Measurements from ENCODE around the gene FAM163B. TPM values are rescaled to one million over a fixed set of nuclear protein-coding genes. Genes with fewer than 3 reads are reported as not detected.

FAM163B gene
- total and polyA plus RNA-seq, 2 of the 8 experiments (the other 6 are each of a cell fraction or from before 2014, with no cell fraction given), result 0.63 to 1.0 TPM

DNA sequence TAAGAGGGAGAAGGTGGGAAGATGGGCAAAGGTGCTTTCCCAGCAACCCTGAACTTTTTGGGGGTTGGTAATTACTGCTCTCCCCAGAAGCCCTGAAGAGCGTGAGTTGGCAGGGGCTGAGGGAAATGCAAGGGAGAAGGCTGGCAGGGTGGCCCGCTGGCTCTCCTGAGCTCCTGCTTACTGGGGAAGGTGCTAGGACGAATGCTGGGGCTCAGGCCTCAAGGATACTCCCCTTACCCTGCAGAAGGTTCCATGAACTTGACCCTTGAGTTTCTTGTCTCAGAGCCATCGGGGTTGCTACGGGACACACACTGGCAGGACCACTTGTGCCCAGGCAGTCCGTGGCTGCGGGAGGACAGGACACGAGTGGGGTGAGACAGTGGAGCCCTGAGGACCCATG lies 1.2 kb downstream of the FAM163B start:
- no peak overlapping the region for H3K27ac ChIP-seq (ENCODE audit: low read depth, low read length)
- H3K18ac ChIP-seq (ENCODE audit: extremely low read depth, low read length), result no peak overlapping the region
- no peak overlapping the region for H3K56ac ChIP-seq (replicated peaks; ENCODE audit: insufficient read length, low read depth, low read length)
- DNase-seq (ENCODE audit: low read depth in 1 of 2, low spot score in 2 of 2), result no peak
- H2BK20ac ChIP-seq (ENCODE audit: low read length), result no peak overlapping the region
- H3K23me2 ChIP-seq (ENCODE audit: low read depth, low read length), result peaks cover 4% of the 10 kb centered on the region; the same call in 1 of the 2 replicates
- H3K4me1 ChIP-seq (replicated peaks in 1 of 4; ENCODE audit: control insufficient read depth in 3 of 4, insufficient read depth in 4 of 4, low read length in 3 of 4), result peaks cover 0 to 7% (median 3%) of the 10 kb centered on the region in 4 experiments; a peak in 5 of 7 replicates
- no peak overlapping the region for H3K9ac ChIP-seq (replicated peaks in 1 of 4; ENCODE audit: extremely low read depth in 1 of 4, low read depth in 3 of 4, low read length in 3 of 4)
- no peak overlapping the region for H3K14ac ChIP-seq (ENCODE audit: insufficient read length)
- no peaks in the 10 kb centered on the region for H3K79me2 ChIP-seq (ENCODE audit: control insufficient read depth in 1 of 2, insufficient read depth in 2 of 2, low read length in 2 of 2)
- H2BK12ac ChIP-seq (ENCODE audit: low read depth, low read length), result no peak overlapping the region
- no peak overlapping the region for H4K91ac ChIP-seq (replicated peaks; ENCODE audit: insufficient read length, low read length)
- FAIRE-seq, result no peak
- no peak overlapping the region for H2BK5ac ChIP-seq (ENCODE audit: low read depth, low read length)
- H4K8ac ChIP-seq (ENCODE audit: extremely low read depth, insufficient read depth, low read length), result no peak overlapping the region
- WGBS, 2 experiments (ENCODE audit: extremely low coverage in 1 of 2, insufficient coverage in 1 of 2, insufficient read length in 1 of 2, insufficient replicate concordance in 2 of 2, low coverage in 1 of 2, low lambda C conversion rate in 2 of 2, missing lambda C conversion rate in 1 of 2), result 90% methylated on average over 8 of the region's 8 CpGs; no CpG with 5 or more reads in 1 of the 2 experiments
- H3K9me3 ChIP-seq (ENCODE audit: insufficient read depth in 2 of 2, low read depth in 1 of 2, low read length in 1 of 2), result no peaks in the 10 kb centered on the region
- no peaks in the 10 kb centered on the region for H3K79me1 ChIP-seq (ENCODE audit: low read depth, low read length)
- H3K27me3 ChIP-seq (replicated peaks in 1 of 4; ENCODE audit: control insufficient read depth in 3 of 4, extremely low read depth in 1 of 4, insufficient read depth in 3 of 4, low read length in 3 of 4), result peaks cover 5 to 23% (median 16%) of the 10 kb centered on the region in 4 experiments
- H4K5ac ChIP-seq (ENCODE audit: insufficient read length, low read depth, low read length), result no peak overlapping the region
- no peak overlapping the region for H2BK120ac ChIP-seq (replicated peaks; ENCODE audit: low read depth, low read length)
- no peak overlapping the region for H2AFZ ChIP-seq (ENCODE audit: low read length)
- no peaks in the 10 kb centered on the region for H3K36me3 ChIP-seq (ENCODE audit: control insufficient read depth in 2 of 4, insufficient read depth in 4 of 4, low read length in 3 of 4)
- POLR2A ChIA-PET (ENCODE audit: partially characterized antibody), result interaction anchor here (0.7 to 0.9 kb wide), 2 partner anchors 13 to 24 kb away, joined by 3 read pairs; no protein-coding TSS in a partner anchor
- no peak overlapping the region for H2AK5ac ChIP-seq (ENCODE audit: low read depth, low read length)
- H3K4ac ChIP-seq (replicated peaks; ENCODE audit: insufficient read length, low read depth, low read length), result no peak overlapping the region
- H3K23ac ChIP-seq (ENCODE audit: insufficient read length), result no peak overlapping the region
- no peak overlapping the region; a peak in 1 of 4 replicates for H3K4me2 ChIP-seq (ENCODE audit: insufficient read depth in 1 of 2, low read depth in 2 of 2, low read length in 2 of 2)
- no peaks in the 10 kb centered on the region for H4K20me1 ChIP-seq (replicated peaks in 1 of 2; ENCODE audit: control insufficient read depth in 1 of 2, insufficient read depth in 2 of 2, low read length in 2 of 2)
- no peak overlapping the region for H2BK15ac ChIP-seq (ENCODE audit: low read length)
- no peak overlapping the region for H3K4me3 ChIP-seq (ENCODE audit: extremely low read depth in 1 of 4, insufficient read depth in 2 of 4, low read depth in 3 of 4, low read length in 4 of 4)
- CTCF ChIA-PET (ENCODE audit: partially characterized antibody), result interaction anchor here (0.8 to 3.2 kb wide), 9 partner anchors 12 to 119 kb away, joined by 3 to 14 read pairs (median 3); partner anchors contain the start of gene DBH
- TF ChIP-seq TAF1 (IDR thresholded peaks at IDR 0.05; ENCODE audit: low read depth, low read length) (no peak), SAP30 (IDR thresholded peaks at IDR 0.05; ENCODE audit: insufficient read depth, insufficient replicate concordance, low read length) (no peak), FOSL1 (IDR thresholded peaks at IDR 0.05; ENCODE audit: insufficient read depth, low read depth, low read length) (no peak), EGR1 (IDR thresholded peaks at IDR 0.05; ENCODE audit: borderline replicate concordance, low read depth, low read length) (no peak), SP2 (IDR thresholded peaks at IDR 0.05; ENCODE audit: low read length) (no peak), BRCA1 (IDR thresholded peaks at IDR 0.05; ENCODE audit: low read depth, low read length) (no peak), PHF8 (conservative IDR thresholded peaks at IDR 0.05; ENCODE audit: low read depth, low read length) (no peak), RBBP5 (IDR thresholded peaks at IDR 0.05; ENCODE audit: borderline replicate concordance, low read depth, low read length) (no peak), CTBP2 (IDR thresholded peaks at IDR 0.05; ENCODE audit: borderline replicate concordance, insufficient read depth, insufficient read length, low read length) (no peak), SUZ12 (IDR thresholded peaks at IDR 0.05; ENCODE audit: low read length) (no peak), RFX5 (IDR thresholded peaks at IDR 0.05; ENCODE audit: borderline replicate concordance, low read depth, low read length) (no peak), RNF2 (IDR thresholded peaks at IDR 0.05; ENCODE audit: borderline replicate concordance, low read depth, low read length, missing control alignments, poor library complexity, severe bottlenecking) (no peak)
- TF ChIP-seq, protein P1, sequence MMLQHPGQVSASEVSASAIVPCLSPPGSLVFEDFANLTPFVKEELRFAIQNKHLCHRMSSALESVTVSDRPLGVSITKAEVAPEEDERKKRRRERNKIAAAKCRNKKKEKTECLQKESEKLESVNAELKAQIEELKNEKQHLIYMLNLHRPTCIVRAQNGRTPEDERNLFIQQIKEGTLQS (IDR thresholded peaks at IDR 0.05; ENCODE audit: insufficient read depth, low read depth, low read length), result no peak

All from H1 (cell line).